Esophagus mucosa (tissue), 1 donor: ENCODE results near the gene AP2S1. TPM values are rescaled to one million over a fixed set of nuclear protein-coding genes. Genes with fewer than 3 reads are reported as not detected.
A peak's percentile ranks its signal among the peaks of the same experiment; 100 is the strongest.
"Not testable (repeated sequence)": the region's sequence is repeated elsewhere in the genome, so short reads cannot be mapped to it uniquely, and the experiment has no call there.

Experiments
- ATAC-seq: fragments of 200-7000 bp; cut with Tn5 transposase; one replicate; pipeline ENCODE4 v1.9.1; 2020
- total RNA-seq: library from RNA; stranded (reverse); gene quantifications from one replicate; pipeline ENCODE4 v1.2.4, GENCODE V29; 2023
- donor health status: DM: yes; HTN: yes; CAD: no.

Gene AP2S1
- total RNA-seq, 1 donor from 2014 or later = 206 TPM

DNA sequence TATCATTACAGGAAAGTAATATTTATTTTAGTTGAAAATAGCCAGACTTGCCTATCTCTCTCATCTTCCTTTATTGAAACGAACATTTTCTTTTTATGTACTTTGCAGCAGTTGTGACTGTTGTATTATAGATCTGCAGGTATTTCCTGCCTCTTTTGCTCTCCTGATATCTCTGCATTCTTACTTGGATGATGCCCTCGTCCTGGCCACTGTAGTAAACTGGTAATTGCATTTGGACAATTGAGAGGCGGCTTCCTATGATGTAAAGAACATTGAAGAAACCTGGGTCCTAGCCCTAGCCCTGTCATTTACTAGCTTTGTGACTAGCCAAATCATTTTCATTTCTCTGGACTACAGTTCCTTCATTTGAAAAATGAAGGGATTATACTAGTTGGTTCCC is 16.5 kb upstream of the AP2S1 start:
- ATAC-seq = no peak

DNA sequence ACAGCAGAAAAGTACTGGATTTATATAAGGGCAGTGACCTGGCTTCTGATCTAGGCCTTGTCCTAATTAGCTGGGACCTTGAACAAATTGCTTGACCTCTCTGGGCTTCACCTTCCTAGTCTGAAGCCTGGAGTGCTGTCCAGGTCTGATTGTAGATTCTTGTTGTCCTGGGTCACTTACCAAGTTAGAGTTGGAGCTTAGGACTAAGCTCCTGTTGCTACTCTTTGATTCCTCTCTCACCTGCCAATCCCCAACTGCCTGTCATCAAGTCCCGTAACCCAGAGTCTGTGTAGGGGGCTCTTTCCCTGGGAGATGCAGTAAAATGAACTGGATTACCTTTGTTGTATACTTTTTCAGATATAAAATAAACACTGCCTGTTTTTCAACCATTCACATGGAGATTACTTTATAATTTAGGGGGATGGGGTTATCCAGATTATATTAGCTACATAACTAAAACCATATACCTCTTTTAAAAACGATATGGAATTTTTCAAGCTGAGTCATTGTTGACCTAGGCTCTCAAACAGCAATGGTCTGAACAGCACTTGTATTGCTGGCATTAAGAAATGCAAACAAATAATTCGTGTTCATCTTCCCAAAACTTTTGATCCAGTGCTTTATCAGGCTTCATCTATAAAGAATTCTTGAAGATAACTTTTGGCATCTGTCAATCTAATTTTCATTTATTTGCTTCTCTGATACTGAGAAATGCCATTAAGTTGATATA is 15.9 kb upstream of the AP2S1 start:
- no peak for ATAC-seq

DNA sequence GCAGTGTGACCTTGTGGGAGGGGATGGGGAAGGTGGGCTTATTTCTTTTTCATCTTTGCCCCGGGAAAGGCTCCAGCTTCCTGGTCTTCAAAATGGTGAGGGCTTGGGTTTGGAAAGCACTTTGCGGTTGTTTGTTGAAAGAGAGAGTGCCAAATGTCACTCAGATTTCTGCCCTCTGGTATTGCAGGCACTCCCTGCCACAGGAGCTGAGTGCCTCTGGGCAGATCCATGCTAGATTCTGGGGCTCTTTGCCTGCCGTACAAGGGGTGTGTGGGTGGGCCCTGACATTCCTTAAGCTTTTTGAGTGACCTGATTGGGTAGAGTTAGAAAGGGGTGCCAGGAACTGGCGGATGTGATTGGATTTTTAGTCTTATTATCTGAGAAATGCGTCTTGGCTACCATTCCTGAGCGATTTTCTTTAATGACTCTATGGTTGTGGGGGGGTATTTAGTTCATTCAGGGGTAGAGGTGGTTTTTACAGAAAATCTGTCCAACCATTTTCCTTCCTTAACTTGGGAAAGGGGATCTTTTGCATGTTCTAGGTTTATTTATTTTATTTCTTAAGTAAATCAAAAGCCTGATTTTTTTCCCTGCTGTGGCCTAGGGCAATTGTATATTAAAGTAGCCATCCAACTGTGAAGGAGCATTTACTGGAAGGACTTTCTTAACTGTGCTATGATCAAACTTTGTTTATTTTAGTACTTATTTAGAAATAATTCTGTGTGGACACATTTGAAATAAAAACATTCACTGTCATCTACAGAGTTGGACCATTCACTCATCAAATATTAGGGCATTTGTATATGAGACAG is 13.4 kb upstream of the AP2S1 start:
- ATAC-seq = no peak

DNA sequence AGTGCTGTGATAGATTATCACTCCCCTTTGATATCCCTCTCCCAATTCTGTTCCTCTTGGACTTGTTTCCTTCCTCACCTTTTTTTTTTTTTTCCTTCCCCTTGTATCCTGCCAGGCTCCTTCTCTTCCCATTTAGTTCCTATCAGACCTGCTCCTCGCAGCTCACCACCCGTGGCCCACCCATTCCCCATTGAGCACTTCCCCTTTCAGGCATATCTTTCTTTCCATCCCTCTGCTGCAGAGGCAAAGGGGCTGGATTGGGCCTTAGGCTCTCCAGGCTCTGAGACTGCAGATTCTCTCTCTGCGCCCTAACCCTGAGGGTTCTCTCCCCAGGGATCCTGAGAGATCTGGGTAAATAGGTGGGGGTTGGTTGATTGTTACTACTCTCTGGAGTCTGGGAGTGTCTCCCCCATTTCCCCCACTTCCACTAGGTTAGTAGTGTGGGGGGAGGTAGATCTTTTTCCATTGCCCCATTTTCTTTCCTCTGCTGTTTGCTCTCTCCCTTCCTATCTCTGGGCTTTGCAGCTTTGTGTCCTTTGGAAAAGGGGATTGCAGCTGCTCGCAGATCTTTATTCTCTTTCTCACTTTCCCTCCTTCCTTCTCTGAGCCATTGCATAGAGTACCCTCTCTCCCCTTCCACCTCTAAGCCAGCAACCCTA is 12.5 kb upstream of the AP2S1 start:
- ATAC-seq = no peak

DNA sequence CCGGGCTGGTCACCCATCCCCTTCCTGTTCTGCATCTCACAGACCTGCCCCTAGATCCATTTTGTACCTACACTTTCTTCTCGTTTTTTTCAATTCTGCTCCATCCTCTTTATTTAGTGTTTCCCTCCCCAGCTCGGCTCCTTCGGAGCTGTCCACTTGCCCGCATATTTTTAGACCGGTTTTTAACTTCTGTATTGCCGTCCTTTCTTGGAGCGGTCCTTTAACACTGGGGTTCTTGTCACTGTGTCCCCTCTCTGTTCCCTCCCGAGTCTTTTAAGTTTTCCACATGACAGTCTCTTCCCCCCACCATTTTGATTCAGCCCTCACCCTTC is 11.8 kb upstream of the AP2S1 start:
- ATAC-seq = no peak

DNA sequence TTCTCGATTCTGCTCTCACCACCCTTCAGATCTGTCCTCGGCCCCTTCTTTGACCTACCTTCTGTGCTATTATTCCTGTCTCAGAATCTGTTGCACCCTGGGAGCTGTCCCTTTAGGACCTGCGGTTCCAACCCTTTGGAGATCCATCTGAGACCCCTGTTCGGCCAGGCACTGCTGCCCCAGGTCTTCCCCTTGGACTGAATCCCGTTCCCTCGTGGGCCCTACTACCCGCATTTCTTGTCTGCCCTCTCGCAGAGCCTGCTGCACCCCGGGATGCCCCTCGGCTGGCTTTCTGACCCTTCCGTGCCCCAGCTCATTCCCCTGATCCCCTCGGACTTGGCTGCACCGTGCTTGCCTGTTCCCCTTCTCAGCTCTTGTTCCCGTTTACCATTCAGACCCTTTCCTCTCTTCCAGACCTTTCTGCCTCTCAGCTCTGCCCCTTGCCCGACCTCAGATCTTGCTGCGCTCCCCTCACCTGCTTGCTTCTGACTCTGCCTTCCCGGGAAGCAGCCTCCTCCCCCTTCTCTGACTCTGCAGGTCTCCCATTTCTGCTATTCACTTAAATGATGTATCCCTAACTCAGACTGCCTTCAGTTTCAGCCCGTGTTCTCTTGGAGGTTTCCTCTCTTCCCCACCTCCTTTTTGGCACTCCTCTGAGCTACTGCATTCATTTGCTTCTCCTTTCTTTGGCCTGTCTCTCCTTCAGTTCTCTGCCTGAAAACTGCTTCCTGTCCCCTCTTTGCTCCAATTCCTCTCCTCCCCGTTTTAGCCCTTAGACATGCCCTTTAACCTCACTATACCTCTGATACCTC is 11.3 kb upstream of the AP2S1 start:
- no peak for ATAC-seq

DNA sequence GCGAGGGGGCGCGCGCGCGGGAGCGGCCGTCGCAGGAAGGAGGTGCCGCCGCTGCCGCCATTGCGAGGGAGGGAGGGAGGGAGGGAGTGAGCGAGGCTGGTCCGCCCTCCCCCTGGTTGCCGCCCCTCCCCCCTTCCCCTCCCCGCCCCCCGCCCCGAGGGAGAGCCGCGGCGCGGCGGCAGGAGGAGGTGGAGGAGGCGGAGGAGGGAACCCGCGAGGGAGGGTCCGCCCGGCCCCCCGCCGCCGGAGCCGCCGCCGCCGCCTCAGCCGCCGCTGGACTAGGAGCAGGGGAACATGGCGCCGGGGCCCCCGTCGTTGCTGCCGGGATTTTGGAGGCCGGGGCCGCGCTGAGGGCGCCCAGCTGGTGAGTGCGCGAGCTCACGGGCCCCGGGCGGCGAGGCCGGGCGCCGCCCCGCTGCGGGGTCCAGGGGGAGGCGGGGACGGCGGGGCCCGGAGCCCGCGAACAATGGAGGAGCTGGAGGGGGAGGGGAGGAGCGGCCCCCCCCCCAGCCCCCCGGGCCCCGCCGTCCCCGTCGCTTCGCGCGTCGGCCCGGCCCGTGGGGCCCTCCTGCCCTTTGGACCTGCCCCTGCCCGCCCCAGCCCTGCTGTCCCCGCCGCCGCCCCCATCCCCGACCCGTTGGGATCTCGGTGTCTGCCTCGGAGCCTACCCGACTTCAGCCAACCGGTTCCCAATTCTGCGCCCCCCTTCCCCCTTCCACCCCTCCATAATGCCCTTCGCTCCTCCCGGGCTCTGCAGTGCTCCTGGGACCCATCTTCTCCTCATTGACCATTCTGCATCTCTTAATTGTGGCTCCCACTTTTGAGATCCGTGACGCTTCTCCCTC is 10.4 kb upstream of the AP2S1 start, which contains the start of gene ARHGAP35:
TSS of gene ARHGAP35 (plus strand) at position 152 of the 845 bp plus-strand sequence. CDS start 57,679 bp downstream, outside the sequence.
- ATAC-seq = peak; percentile 66

DNA sequence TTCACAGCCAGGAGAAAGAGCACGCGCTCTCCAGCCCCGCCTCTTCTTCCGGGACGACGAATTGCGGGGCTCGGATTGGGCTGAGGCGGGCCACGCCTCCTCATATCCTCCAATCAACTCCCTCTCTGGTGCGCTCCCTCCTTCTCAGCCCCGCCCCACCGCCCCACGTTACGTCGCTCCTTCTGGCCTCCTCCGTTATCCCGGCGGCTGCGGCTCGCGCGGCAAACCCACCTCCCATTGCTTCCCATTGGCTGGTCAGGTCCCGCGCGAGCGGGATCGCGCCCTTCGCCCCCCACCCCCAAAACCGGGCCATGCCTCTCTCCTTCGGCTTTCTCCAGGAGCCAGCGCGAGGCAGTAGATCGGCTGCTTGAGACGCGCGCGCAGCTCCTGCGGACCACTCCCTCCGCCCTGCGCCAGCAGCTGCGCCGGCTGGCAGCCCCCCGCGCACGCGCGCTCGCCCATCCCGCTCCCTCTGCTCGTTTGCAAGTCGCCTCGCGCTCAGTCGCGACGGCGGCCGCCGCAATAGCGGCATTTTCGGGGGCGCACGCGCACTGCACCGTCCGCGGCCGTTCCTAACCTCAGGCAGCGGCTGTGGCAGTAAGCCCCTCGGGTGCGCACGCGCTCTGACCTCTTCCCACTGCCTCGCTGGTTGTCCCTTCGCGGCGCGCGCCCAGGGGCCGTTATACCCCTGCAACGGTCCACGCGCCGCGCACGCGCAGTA is 9.6 kb upstream of the AP2S1 start:
- peak; percentile 93 for ATAC-seq

DNA sequence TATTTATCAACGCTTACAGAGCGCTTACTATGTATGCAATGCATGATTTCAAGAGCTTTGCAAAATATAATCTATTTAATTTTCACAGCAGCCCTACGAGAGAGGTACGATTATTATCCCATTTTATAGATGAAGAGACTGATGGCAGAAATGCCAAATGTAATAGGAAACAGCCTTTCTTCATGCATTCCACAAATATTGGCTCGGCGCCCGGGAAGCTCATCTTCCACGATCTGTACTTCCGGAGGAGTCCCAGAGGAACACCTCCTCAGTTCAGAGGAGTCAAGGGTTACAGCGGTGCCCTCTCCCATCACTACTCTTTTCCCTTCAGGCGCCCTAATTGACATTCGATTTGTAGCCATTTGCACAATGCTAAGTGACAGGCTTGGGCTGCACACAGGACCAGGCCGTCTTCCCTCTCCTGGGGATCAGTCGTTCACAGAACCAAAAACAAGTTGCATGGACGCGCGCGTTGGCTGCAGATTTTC is 9.0 kb upstream of the AP2S1 start:
- peak; percentile 0 for ATAC-seq

DNA sequence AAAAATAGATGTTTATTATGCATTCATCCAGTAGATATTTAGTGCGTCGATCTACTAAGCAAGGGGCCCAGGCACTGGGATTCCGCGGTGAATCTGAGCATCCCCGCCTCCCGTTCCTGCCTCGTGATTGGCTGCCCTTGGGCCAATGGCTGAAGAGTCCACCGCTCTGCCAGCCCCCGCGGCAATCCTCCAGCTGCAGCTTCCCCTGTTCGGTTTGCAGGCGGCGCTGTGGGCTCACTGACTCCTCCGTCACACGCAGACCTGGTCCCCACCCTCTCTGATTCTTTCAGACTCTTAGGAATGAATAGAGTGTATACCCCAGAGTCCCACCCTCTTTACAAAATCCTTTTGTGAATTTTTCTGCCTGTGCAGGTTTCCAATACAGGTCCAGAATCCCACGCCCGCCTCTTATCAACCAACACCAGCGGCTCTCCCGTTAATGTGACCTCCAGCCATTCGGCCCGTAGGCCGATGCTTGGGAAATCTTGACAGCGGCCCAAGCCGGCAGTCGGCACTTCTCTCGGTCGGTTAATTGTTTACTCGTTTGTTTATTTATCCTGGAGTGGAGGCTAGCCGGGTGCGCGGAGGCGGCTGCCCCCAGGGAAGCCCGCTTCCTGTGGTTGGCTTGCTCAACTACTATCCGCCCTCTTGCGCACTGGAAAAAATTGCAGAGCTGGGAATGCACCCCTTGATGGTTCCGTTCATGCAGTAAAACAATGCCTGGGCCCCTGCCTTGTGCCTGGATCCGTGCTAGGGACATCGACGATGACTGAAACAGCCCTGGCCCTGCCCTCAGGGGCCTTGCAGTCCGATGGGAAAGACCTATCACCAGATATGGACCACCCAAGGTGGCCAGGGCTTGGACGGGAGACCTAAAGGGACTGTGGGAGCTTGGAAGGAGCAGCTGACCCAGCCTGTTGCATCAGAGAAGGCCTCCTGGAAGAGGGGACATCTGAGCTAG is 5.7 kb upstream of the AP2S1 start:
- ATAC-seq = peak; percentile 62

DNA sequence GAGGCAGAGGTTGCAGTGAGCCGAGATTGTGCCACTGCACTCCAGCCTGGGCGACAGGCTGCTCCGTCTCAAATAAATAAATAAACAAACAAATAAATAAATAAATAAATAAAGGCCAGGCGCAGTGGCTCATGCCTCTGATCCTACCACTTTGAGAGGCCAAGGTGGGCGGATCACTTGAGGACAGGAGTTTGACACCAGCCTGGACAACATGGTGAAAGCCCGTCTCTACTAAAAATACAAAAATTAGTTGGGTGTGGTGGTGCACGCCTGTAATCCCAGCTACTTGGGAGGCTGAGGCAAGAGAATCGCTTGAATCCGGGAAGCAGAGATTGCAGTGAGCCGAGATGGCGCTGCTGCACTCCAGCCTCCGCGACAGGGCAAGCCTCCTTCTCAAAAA is 4.1 kb upstream of the AP2S1 start:
- not testable (repeated sequence) for ATAC-seq

DNA sequence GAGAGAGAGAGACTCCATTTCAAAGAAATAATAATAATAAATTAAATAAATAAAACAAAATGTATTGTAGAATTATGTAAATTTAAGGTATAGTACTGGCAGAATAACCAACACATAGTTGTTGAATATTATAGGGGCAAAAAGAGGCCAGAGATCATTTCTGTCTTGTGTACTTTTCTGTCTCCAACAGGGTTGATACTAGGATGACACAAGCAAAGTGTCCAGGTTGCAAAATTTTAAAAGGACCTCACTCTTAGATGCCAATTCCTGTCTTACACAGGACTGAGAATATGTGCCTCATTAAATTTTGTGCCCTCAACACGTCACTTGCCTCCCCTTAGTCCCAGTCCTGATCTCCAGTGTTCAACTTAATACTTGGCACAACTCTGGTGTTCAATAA is 2.2 kb upstream of the AP2S1 start:
- no peak for ATAC-seq

DNA sequence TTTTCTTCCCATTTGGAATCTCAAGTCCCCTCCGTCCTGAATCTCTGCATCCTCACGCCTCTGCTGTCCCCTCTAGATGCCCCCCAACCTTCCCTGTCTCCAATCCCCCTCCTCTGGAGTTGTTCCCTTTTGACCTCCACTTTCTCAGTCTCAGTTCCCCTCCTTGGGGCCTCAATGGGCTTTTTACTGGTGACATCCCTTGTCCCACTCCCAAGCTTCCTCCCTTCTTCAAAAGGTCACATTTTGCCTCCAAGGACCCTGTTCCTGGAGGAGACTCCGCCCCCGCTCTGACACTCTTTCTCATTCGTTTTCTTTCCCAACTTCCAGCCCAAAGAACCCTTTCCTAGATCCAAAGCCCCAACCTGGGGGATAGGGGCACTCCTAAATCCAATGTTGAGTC is 1.0 kb downstream of the AP2S1 start:
- no peak for ATAC-seq

DNA sequence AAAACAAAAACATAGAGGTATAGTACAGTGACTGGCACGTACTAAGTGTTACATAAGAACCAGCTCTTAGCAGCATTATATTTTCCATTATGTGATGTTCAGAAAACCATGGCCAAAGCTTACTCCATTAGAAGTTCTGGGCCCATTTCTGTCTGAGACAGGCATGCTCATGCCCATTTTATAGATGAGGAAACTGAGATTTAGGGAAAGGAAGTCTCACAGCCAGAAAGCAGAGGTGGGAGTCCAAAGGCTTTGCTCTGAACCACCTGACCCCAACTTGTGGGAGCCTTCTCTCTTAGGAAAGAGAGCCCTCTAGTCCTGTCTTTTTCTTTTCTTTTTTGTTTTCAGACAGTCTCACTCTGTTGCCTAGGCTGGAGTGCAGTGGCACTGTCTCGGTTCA is 2.3 kb downstream of the AP2S1 start:
- no peak for ATAC-seq

DNA sequence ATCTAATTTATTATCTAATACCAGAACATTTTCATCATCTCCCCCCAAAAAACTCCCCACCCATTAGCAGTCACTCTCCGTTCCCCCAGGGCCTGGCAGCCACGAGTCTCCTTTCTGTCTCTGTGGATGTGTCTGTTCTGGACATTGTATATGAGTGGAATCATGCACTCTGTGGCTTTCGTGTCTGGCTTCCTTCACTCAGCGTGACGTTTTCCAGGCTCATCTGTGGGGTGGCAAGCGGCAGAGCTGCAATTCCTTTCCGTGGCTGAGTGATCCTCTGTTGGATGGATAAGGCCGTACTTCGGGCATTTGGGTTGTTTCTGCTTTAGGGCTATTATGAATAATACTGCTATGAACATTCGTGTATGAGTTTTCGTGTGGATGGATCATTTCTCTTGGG is 3.1 kb downstream of the AP2S1 start:
- no peak for ATAC-seq

DNA sequence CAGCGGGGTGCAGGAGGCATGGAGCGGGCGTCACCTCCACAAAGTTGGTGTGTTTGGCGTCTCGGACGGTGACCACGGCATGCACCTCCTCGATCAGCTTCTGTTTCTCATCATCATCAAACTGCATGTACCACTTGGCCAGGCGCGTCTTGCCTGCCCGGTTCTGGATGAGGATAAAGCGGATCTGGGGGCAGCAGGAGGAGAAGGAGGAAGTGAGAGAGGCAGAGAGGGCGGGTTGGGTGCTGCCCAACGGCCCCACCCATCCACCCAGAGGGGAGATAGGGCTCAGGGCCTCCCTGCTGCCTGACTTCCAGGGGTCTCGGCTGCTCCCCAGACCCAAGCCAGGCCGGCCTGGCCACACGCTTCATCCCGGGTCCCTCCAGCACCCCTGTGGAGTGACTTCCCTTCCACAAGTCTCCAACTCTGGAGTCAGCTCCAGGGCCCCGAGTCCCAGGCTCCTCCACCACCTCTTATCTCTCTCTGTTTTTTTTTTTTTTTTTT is 4.6 kb downstream of the AP2S1 start:
- no peak for ATAC-seq

DNA sequence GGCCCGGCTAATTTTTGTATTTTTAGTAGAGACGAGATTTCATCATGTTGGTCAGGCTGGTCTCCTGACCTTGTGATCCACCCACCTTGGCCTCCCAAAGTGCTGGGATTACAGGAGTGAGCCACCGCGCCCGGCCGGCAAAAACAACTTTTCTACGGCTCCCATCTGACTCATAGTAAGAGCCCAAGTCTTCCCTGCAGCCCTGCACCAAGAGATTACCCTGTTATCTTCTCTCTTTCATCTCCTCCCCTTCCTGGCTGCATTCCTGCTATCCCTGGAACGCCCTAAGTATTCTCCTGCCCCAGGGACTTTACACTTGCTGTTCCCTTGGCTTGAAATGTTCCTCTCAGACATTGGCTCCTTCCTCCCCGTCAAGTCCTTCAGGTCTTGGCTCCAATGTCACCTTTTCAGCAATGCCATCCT is 6.6 kb downstream of the AP2S1 start:
- ATAC-seq = no peak

DNA sequence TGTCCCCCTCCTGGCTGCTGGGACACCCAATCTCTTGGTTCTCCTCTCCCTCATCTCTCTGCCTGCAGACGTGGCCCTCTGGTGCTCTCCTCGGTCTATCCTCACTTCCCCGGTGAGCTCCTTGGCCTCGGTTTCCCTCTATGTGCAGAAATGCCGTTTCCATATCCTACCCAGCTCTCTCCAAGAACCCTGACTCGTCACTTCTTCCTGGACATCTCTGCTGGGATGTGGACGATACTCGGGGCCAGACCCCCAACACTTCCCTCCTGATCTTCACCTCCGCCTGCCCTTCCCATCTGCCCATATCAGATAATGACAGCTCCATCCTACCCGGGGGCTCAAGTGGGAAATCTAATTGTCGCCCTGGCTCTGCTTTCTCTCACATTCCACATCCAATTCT is 7.9 kb downstream of the AP2S1 start:
- ATAC-seq = no peak

DNA sequence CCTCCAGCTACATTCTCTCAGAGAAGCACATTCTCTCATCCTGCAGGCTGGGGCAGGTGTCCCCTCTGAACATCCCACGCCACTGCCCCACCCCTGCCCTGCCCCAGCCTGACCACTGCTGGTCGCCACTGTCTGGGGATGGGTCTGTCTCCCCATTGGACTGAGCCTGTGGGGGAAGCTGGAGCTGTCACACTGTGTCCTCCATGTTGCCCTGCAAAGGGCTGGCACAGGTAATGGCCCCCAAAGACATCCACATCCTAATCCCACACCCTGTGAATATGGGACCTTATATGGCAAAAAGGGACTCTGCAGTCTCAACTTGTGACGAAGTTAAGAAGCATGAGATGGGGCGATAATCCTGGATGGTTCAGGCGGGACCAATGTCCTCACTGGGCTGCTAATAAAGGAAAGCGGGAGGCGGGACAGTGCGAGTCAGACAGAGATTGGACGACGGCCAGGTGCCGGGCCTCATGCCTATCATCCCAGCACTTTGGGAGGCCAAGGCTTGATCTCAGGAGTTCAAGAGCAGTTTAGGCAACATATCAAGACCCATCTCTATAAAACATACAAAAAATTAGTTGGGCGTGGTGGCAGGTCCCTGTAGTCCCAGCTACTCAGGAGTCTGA is 9.1 kb downstream of the AP2S1 start:
- ATAC-seq = no peak
